ENCODE results near the gene MYH13. TPM values are rescaled to one million over a fixed set of nuclear protein-coding genes. Genes with fewer than 3 reads are reported as not detected.

The MYH13 gene
- total RNA-seq, 2 donors from 2014 or later = not detected

DNA sequence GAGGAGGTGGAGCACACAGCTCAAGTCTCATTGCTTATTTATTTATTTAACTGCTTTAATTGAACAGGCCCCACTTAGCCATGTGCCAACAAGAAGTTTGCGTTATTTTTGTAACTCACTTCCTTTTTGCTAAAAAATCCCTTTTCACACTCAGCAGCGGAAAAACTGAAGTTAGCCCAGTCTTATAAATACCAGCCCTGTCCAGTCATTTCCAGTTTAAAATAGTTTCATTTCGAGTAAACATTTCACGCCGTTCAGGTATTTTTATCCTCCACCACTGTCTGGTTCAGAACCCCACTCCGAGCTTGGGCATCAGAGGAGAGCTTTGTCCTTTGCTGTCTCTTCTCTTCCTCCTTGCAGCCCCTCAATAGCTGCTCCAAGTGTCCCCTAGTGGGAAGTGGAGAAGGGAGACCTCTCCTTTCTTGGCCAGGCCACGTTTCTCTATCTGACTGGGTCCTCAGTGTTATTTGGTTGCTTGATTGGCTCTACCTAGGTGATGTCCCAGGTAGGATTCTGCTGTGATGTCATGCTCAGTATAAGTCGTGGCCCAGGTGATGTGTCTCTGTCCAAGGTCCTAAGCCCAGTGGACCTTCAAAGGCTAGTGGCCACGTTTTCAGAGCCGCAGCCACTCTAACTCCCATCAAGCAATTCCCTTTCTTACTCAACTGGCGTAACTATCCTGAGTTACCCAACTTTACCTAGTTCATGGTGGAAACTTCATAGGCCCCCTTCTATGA is 121.4 kb downstream of the MYH13 start:
- no peak for ATAC-seq
- Histone ChIP-seq H3K4me3 (no peak overlapping the region), H3K27me3 (no peaks in the 10 kb centered on the region), H3K36me3 (replicated peaks in 1 of 2; ENCODE audit: insufficient read depth in 1 of 2, low read depth in 2 of 2) (no peaks in the 10 kb centered on the region), H3K4me1 (no peaks in the 10 kb centered on the region), H3K9me3 (no peaks in the 10 kb centered on the region), H3K27ac (no peak overlapping the region)
- intact Hi-C loops (cut with DNase I) = no loop called here
- DNase-seq = no peak
- TF ChIP-seq CTCF (IDR thresholded peaks at IDR 0.05) (no peak), POLR2A (IDR thresholded peaks at IDR 0.05) (no peak)
- 49 to 50% methylated on average over 11 of the region's 11 CpGs for WGBS, 2 donors

Other genes with a start within 250 kb of the MYH13 start
- gene GAS7, start 174.4 kb downstream of the MYH13 start, total RNA-seq = 10 to 100 TPM in 1 of 2 donors, 1 to 10 TPM in 1; 8.0 to 20.1 TPM
- gene MYH8, start 48.9 kb upstream of the MYH13 start, total RNA-seq = not detected
- not detected for gene MYH4, start 96.6 kb upstream of the MYH13 start, total RNA-seq
- not detected for gene MYH1, start 145.5 kb upstream of the MYH13 start, total RNA-seq
- not detected for gene MYH2, start 176.7 kb upstream of the MYH13 start, total RNA-seq

All from body of pancreas (tissue), 4 donors.